K562 (cell line): ENCODE measurements around the gene HGFAC. TPM values are rescaled to one million over a fixed set of nuclear protein-coding genes. Genes with fewer than 3 reads are reported as not detected.

Experiments
- ATAC-seq: fragments of 200-7000 bp; cut with Tn5 transposase; 3 replicates; pipeline ENCODE4 v1.9.1; 2020; ENCODE audit warnings: moderate library complexity
- BruUV-seq: library from RNA; stranded (reverse); fragments of 400-500 nt; replicated peaks from 2 replicates; lab custom pipeline; 2021; lab: Mats Ljungman, UMichigan
- CTCF ChIA-PET: fragments of 300-600 bp; formaldehyde crosslinking; extraction: SDS; loops from one replicate; lab custom pipeline; 2021; ENCODE audit warnings: low intra/inter-chr PET ratio; lab: Yijun Ruan, JAX
- POLR2A ChIA-PET: fragments of 300-600, 350-650 bp; sonication (Branson Sonifier 250); formaldehyde crosslinking; extraction: SDS; loops from one replicate; lab custom pipeline; 2021; ENCODE audit warnings: antibody characterized with exemption, inconsistent platforms; lab: Yijun Ruan, JAX
- DNase-seq, 4 experiments: peaks; one replicate each; pipeline versions ENCODE4 v3.0.0 to v3.0.0-alpha.2; 2011 to 2018; ENCODE audit warnings: low spot score in 3 of 4, mixed read lengths in 3 of 4; ENCODE audit errors: extremely low read depth in 1 of 4
- FAIRE-seq: peaks from 2 replicates; lab custom pipeline; 2011; peaks lifted over from hg19 to GRCh38; lab: Jason Lieb, UNC
- H2AFZ ChIP-seq: 2 replicates; pipeline ENCODE4 v1.6.0; 2011; ENCODE audit warnings: low read depth, low read length, control low read depth, inconsistent platforms
- H3K27ac ChIP-seq: fragments of 200-600 bp; 3 replicates; pipeline ENCODE4 v1.8.0; 2011; ENCODE audit warnings: low read depth, mild to moderate bottlenecking, control low read depth, inconsistent platforms, low read length, moderate library complexity, mixed read lengths; ENCODE audit errors: extremely low read depth
- H3K27me3 ChIP-seq, 2 experiments: fragments of 300-600 bp in 1 of 2; 2 replicates in 1 of 2; 3 replicates in 1 of 2; pipeline versions ENCODE4 v1.6.0 to v1.8.0; 2011; ENCODE audit warnings: inconsistent platforms in 2 of 2, low read length in 2 of 2, mild to moderate bottlenecking in 1 of 2, mixed read lengths in 1 of 2, moderate library complexity in 1 of 2; ENCODE audit not compliant: control insufficient read depth in 2 of 2, insufficient read depth in 2 of 2
- H3K36me3 ChIP-seq: fragments of 300-600 bp; 3 replicates; pipeline ENCODE4 v1.8.0; 2011; ENCODE audit warnings: mild to moderate bottlenecking, low read length, inconsistent platforms; ENCODE audit not compliant: control insufficient read depth, insufficient read depth
- H3K4me1 ChIP-seq, 2 experiments: fragments of 200-600 bp in 1 of 2; replicated peaks in 1 of 2; 2 replicates in 1 of 2; 3 replicates in 1 of 2; pipeline versions ENCODE4 v1.5.1 to v1.8.0; 2011; ENCODE audit warnings: inconsistent platforms in 2 of 2, low read length in 2 of 2, mild to moderate bottlenecking in 1 of 2, mixed read lengths in 1 of 2, moderate library complexity in 1 of 2; ENCODE audit not compliant: control insufficient read depth in 2 of 2, insufficient read depth in 2 of 2
- H3K4me2 ChIP-seq: 2 replicates; pipeline ENCODE4 v1.6.1; 2011; ENCODE audit warnings: low read length, control low read depth, inconsistent platforms, mixed read lengths; ENCODE audit not compliant: insufficient read depth
- H3K4me3 ChIP-seq: fragments of 200-600 bp; sonication (generic), shearing (Covaris generic); 2 replicates; pipeline ENCODE4 v1.5.1; 2016; ENCODE audit warnings: control low read depth, inconsistent platforms
- H3K79me2 ChIP-seq: fragments of 200-600 bp; 3 replicates; pipeline ENCODE4 v1.8.0; 2011; ENCODE audit warnings: low read length, inconsistent platforms; ENCODE audit not compliant: control insufficient read depth, insufficient read depth
- H3K9ac ChIP-seq, 2 experiments: 2 replicates each; pipeline versions ENCODE4 v1.6.0 to v1.6.1; 2011; ENCODE audit warnings: low read depth in 2 of 2, low read length in 2 of 2, control low read depth in 1 of 2, inconsistent platforms in 1 of 2, mild to moderate bottlenecking in 1 of 2, mixed read lengths in 1 of 2; ENCODE audit not compliant: insufficient read depth in 1 of 2
- H3K9me1 ChIP-seq: one replicate; pipeline ENCODE4 v1.6.0; 2011; ENCODE audit warnings: inconsistent platforms, mild to moderate bottlenecking, low read length, moderate library complexity; ENCODE audit not compliant: control insufficient read depth, insufficient read depth
- H3K9me3 ChIP-seq: replicated peaks from 2 replicates; pipeline ENCODE4 v1.5.1; 2011; ENCODE audit warnings: low read depth, low read length, inconsistent platforms; ENCODE audit not compliant: control insufficient read depth, insufficient read depth
- H4K20me1 ChIP-seq: replicated peaks from 2 replicates; pipeline ENCODE4 v1.6.1; 2011; ENCODE audit warnings: low read length, inconsistent platforms, mixed read lengths; ENCODE audit not compliant: control insufficient read depth, insufficient read depth
- CBX8 ChIP-seq: fragments of 200-600 bp; sonication (generic); IDR thresholded peaks from 2 replicates; pipeline ENCODE4 v1.6.1; 2012; ENCODE audit warnings: borderline replicate concordance, mixed run types, low read depth, mild to moderate bottlenecking, moderate library complexity, mixed read lengths, low read length, control low read depth, inconsistent platforms; ENCODE audit not compliant: poor library complexity, severe bottlenecking; ENCODE audit errors: extremely low read depth
- SAFB2 ChIP-seq: fragments of 200-400 bp; formaldehyde crosslinking; IDR thresholded peaks from 2 replicates; pipeline ENCODE4 v1.6.1; 2018; ENCODE audit warnings: borderline replicate concordance, low read length, low read depth, moderate library complexity; ENCODE audit not compliant: severe bottlenecking
- SMAD2 ChIP-seq: fragments of 150-350 bp; IDR thresholded peaks from 2 replicates; pipeline ENCODE4 v1.6.1; 2014; ENCODE audit warnings: low read depth, mild to moderate bottlenecking, low read length
- XRCC4 ChIP-seq: IDR thresholded peaks from one replicate; pipeline ENCODE4 v1.6.1; 2011; ENCODE audit not compliant: insufficient read depth, insufficient read length; ENCODE audit errors: extremely low read depth
- ZNF124 ChIP-seq: sonication (generic); formaldehyde crosslinking; IDR thresholded peaks from 2 replicates; pipeline ENCODE4 v1.8.1; 2022; ENCODE audit warnings: missing genetic modification reagents
- ZNF41 ChIP-seq: fragments of 250-450 bp; sonication (Bioruptor Pico); conservative IDR thresholded peaks from 2 replicates; pipeline ENCODE4 v1.4.0; 2020; ENCODE audit warnings: mild to moderate bottlenecking
- WGBS: fragments of 100-300 bp; shearing (Covaris generic); methylation state at CpG from one replicate; pipeline ENCODE4 v1.1.6; 2016; ENCODE audit warnings: low coverage, mixed read lengths; ENCODE audit not compliant: insufficient coverage; ENCODE audit errors: missing lambda C conversion rate; 5-methylcytosine and 5-hydroxymethylcytosine counted together
- in situ Hi-C: fragments of 300-500 bp; cut with MboI; formaldehyde crosslinking; loops from 4 replicates; pipeline ENCODE4 v1.15.0; 2018; ENCODE audit warnings: inconsistent platforms, mixed read lengths
- intact Hi-C: fragments of 100-400 bp; cut with micrococcal nuclease; formaldehyde crosslinking; loops from 2 replicates; pipeline ENCODE4 v1.14.2; 2022
- polyA plus RNA-seq, 8 experiments: library from polyadenylated mRNA; depleted of rRNA in 4 of 8; stranded (reverse) in 5 of 8; unstranded in 3 of 8; fragments of >200 nt; fragmentation: Nextera tagmentation in 2 of 8; fragmentation: Illumina TruSeq in 1 of 8; extraction: Ambion mirVana in 2 of 8; extraction: Trizol in 1 of 8; gene quantifications; 2 replicates each; pipeline versions ENCODE4 v1.2.1 to v1.2.3, GENCODE V29; 2011 to 2014; ENCODE audit warnings: inconsistent platforms in 1 of 8, missing spikeins in 1 of 8
- total RNA-seq, 7 experiments: library from RNA; depleted of rRNA in 6 of 7; stranded (reverse); fragments of >200 nt in 6 of 7; fragmentation: Illumina TruSeq in 2 of 7; extraction: Trizol in 2 of 7; gene quantifications; 2 replicates each; pipeline versions ENCODE4 v1.2.1 to v1.2.3, GENCODE V29; 2011 to 2021; ENCODE audit warnings: low replicate concordance in 1 of 7
- TF ChIP-seq, protein P1 (sequence below): fragments of 450-650 bp; IDR thresholded peaks from 2 replicates; pipeline ENCODE4 v1.6.1; 2016; ENCODE audit warnings: low read depth
- TF ChIP-seq, protein P2 (sequence below): IDR thresholded peaks from 3 replicates; pipeline ENCODE4 v1.6.1; 2011; ENCODE audit warnings: borderline replicate concordance, mild to moderate bottlenecking, moderate library complexity; ENCODE audit not compliant: insufficient read length; ENCODE audit errors: extremely low read depth

The HGFAC gene
- total and polyA plus RNA-seq, 9 of the 15 experiments (the other 6 are each of a cell fraction or from before 2014, with no cell fraction given): 0.13 TPM; not detected in 8

DNA sequence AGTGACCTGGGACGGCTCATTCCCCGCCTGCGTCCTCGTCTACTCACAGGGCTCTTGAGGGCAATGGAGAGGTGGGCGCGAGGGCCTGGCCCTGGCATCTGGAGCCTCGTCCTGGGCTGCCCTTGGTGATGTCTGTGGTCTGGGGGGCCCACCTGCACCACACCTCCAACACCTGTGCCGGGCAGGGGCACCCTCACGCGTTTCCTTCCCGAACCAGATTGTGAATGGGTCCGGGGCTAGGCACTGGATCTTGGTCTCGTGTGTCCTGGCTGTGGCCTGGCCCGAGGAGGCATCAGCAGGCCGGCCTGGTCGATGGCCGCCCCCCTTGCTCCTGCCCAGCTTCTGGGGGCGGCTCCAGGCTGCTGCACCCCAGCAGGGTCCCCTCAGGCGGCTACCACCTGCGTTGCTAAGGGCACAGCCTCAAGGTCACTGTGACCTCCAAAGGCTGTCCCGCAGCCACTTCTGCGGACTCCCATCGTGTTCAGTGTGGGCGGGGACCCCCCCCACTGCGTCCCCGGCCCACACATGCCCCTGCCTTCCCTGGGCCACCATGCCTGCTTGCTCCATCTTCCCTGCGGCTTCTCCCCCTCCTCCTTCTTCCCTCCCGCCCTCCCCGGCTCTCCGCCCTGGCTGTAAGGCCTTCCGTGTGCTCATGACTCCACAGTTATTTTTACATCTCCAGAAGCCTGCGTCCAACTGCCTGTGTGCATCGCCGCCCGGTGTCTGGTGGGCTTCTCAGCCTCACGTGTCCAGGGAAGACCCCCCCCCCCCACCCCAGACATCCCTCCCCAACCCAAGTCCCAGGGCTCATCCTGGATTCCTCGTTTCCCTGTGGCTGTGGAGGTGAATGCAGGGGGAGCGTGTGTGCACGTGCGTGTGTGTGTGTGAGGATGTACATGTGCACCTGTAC is 25.2 kb downstream of the HGFAC start:
- POLR2A ChIA-PET: no interaction called here
- peaks cover 34 to 66% of the 10 kb centered on the region in 2 experiments for H3K27me3 ChIP-seq
- no peaks in the 10 kb centered on the region for H3K9me1 ChIP-seq
- CTCF ChIA-PET: no interaction called here
- H3K79me2 ChIP-seq: no peaks in the 10 kb centered on the region
- no peak overlapping the region for H3K4me2 ChIP-seq
- intact Hi-C loops (no loop called here), in situ Hi-C loops (no loop called here)
- peaks cover 15% of the 10 kb centered on the region; the same call in 1 of the 2 replicates for H4K20me1 ChIP-seq
- no peaks in the 10 kb centered on the region for H3K36me3 ChIP-seq
- H2AFZ ChIP-seq: no peak overlapping the region
- no peak for DNase-seq
- BruUV-seq: no TSS peak
- 27% methylated on average over 28 of the region's 40 CpGs for WGBS
- peaks cover 0 to 36% of the 10 kb centered on the region in 2 experiments; a peak in 2 of 5 replicates for H3K4me1 ChIP-seq
- no peak overlapping the region for H3K9ac ChIP-seq
- H3K9me3 ChIP-seq: peaks cover 10% of the 10 kb centered on the region; the same call in 1 of the 2 replicates
- TF ChIP-seq CBX8 (no peak), ZNF124 (CRISPR knock-in tag) (no peak), SMAD2 (no peak), ZNF41 (CRISPR knock-in tag) (no peak), XRCC4 (no peak), SAFB2 (no peak)
- TF ChIP-seq, protein P1, sequence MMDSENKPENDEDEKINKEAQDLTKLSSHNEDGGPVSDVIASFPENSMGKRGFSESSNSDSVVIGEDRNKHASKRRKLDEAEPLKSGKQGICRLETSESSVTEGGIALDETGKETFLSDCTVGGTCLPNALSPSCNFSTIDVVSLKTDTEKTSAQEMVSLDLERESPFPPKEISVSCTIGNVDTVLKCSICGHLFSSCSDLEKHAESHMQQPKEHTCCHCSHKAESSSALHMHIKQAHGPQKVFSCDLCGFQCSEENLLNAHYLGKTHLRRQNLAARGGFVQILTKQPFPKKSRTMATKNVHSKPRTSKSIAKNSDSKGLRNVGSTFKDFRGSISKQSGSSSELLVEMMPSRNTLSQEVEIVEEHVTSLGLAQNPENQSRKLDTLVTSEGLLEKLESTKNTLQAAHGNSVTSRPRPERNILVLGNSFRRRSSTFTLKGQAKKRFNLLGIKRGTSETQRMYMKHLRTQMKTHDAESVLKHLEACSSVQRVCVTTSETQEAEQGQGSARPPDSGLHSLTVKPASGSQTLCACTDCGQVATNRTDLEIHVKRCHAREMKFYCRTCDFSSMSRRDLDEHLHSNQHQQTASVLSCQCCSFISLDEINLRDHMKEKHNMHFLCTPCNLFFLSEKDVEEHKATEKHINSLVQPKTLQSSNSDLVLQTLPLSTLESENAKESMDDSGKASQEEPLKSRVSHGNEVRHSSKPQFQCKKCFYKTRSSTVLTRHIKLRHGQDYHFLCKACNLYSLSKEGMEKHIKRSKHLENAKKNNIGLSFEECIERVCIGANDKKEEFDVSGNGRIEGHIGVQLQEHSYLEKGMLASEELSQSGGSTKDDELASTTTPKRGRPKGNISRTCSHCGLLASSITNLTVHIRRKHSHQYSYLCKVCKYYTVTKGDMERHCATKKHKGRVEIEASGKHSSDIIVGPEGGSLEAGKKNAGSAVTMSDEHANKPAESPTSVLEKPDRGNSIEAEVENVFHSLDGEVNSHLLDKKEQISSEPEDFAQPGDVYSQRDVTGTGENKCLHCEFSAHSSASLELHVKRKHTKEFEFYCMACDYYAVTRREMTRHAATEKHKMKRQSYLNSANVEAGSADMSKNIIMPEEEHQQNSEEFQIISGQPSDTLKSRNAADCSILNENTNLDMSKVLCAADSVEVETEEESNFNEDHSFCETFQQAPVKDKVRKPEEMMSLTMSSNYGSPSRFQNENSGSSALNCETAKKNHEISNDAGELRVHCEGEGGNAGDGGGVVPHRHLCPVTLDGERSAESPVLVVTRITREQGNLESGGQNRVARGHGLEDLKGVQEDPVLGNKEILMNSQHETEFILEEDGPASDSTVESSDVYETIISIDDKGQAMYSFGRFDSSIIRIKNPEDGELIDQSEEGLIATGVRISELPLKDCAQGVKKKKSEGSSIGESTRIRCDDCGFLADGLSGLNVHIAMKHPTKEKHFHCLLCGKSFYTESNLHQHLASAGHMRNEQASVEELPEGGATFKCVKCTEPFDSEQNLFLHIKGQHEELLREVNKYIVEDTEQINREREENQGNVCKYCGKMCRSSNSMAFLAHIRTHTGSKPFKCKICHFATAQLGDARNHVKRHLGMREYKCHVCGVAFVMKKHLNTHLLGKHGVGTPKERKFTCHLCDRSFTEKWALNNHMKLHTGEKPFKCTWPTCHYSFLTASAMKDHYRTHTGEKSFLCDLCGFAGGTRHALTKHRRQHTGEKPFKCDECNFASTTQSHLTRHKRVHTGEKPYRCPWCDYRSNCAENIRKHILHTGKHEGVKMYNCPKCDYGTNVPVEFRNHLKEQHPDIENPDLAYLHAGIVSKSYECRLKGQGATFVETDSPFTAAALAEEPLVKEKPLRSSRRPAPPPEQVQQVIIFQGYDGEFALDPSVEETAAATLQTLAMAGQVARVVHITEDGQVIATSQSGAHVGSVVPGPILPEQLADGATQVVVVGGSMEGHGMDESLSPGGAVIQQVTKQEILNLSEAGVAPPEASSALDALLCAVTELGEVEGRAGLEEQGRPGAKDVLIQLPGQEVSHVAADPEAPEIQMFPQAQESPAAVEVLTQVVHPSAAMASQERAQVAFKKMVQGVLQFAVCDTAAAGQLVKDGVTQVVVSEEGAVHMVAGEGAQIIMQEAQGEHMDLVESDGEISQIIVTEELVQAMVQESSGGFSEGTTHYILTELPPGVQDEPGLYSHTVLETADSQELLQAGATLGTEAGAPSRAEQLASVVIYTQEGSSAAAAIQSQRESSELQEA: no peak
- TF ChIP-seq, protein P2, sequence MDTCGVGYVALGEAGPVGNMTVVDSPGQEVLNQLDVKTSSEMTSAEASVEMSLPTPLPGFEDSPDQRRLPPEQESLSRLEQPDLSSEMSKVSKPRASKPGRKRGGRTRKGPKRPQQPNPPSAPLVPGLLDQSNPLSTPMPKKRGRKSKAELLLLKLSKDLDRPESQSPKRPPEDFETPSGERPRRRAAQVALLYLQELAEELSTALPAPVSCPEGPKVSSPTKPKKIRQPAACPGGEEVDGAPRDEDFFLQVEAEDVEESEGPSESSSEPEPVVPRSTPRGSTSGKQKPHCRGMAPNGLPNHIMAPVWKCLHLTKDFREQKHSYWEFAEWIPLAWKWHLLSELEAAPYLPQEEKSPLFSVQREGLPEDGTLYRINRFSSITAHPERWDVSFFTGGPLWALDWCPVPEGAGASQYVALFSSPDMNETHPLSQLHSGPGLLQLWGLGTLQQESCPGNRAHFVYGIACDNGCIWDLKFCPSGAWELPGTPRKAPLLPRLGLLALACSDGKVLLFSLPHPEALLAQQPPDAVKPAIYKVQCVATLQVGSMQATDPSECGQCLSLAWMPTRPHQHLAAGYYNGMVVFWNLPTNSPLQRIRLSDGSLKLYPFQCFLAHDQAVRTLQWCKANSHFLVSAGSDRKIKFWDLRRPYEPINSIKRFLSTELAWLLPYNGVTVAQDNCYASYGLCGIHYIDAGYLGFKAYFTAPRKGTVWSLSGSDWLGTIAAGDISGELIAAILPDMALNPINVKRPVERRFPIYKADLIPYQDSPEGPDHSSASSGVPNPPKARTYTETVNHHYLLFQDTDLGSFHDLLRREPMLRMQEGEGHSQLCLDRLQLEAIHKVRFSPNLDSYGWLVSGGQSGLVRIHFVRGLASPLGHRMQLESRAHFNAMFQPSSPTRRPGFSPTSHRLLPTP: no peak
- no peak for ATAC-seq
- no peak overlapping the region for H3K4me3 ChIP-seq
- no peak overlapping the region for H3K27ac ChIP-seq
- no peak for FAIRE-seq
